ENCODE measurements around the gene CABP7. TPM values are rescaled to one million over a fixed set of nuclear protein-coding genes. Genes with fewer than 3 reads are reported as not detected.

CABP7 gene
- under 1 TPM in 1 of 4 donors, not detected in 3; 0.13 TPM for total RNA-seq

DNA sequence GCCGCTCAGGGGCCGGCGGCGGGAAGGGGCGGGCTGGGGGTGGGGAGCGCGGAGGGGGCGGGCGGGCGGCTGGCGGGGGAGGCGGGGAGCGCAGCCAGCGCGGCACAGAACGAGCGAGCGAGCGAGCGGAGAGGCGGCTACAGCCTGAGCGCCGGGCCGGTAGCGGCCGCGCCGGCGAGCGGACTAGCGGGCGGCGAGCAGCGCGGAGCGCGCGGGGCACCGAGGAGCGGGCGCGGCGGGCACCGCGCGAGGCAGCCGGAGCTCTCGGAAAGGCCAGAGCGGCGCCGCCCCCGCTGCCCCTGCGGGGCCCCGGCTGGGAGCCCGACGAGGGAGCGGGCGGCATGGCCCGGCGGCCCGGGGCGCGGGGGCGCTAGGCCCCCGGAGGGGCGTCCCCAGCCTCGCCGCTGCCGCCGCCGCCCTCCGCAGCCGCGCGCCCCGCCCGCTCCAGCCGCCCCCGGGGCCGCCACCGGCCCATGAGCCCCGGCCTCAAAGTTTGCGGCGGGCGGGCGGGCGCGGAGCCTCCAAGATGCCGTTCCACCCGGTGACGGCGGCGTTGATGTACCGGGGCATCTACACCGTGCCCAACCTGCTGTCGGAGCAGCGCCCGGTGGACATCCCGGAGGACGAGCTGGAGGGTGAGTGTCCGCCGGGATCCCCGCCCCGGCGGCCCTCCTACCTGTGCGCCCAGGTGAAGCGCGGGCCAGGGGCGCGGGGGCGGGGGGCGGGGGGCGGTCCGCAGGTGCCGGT, at the start of gene CABP7:
CABP7 (plus strand) TSS at position 105 of the 747 bp plus-strand sequence; CDS start at position 527, 422 bp downstream.
- Histone ChIP-seq H3K9me3 (no peaks in the 10 kb centered on the region), H3K4me1 (peaks cover 3 to 16% (median 15%) of the 10 kb centered on the region in 3 donors), H3K36me3 (no peaks in the 10 kb centered on the region), H3K4me3 (peak within 1 kb of the TSS in 2 of 4 donors; percentile 27 to 54), H3K27me3 (peaks cover 10 to 98% (median 15%) of the 10 kb centered on the region in 4 donors), H3K27ac (no peak within 1 kb of the TSS)
- TF ChIP-seq CTCF (IDR thresholded peaks at IDR 0.05) (no peak), POLR2A (IDR thresholded peaks at IDR 0.05) (no peak)
- 0% methylated on average over 4 of the region's 115 CpGs; no CpG with 5 or more reads in 1 of the 2 donors for WGBS, 2 donors
- DNase-seq = no peak
- intact Hi-C loops (cut with DNase I) = no loop called here

DNA sequence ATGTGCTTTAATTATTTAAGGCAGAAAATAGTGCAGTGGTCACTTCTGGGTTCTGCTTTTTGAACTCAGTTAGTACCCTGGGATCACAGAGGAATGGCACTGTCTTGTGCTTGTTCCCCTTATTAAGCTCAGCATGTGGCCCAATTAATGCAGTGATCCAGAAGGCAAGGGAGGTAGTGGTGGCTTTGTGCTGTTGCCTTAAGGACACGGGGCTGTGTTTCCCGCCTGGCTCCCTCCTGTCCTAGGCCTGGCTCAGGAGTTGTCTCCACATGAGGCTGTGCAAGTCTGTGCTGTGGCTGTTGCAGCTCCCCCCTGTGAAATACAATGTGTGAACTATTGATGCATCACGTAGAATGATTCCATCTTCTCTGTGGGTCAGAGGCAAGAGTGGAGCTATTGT, 49.2 kb upstream of the CABP7 start:
- no peak overlapping the region for H3K4me3 ChIP-seq
- intact Hi-C loops (cut with DNase I) = no loop called here
- no peaks in the 10 kb centered on the region for H3K4me1 ChIP-seq
- no peak for DNase-seq
- no peak overlapping the region for H3K27ac ChIP-seq
- no peaks in the 10 kb centered on the region for H3K9me3 ChIP-seq
- H3K36me3 ChIP-seq = peaks cover 14 to 98% (median 49%) of the 10 kb centered on the region in 3 donors
- 80 to 90% methylated on average over 1 to 2 of the region's 3 CpGs for WGBS, 2 donors
- no peak for TF ChIP-seq POLR2A (IDR thresholded peaks at IDR 0.05)
- no peak for TF ChIP-seq CTCF (IDR thresholded peaks at IDR 0.05)
- no peaks in the 10 kb centered on the region for H3K27me3 ChIP-seq

DNA sequence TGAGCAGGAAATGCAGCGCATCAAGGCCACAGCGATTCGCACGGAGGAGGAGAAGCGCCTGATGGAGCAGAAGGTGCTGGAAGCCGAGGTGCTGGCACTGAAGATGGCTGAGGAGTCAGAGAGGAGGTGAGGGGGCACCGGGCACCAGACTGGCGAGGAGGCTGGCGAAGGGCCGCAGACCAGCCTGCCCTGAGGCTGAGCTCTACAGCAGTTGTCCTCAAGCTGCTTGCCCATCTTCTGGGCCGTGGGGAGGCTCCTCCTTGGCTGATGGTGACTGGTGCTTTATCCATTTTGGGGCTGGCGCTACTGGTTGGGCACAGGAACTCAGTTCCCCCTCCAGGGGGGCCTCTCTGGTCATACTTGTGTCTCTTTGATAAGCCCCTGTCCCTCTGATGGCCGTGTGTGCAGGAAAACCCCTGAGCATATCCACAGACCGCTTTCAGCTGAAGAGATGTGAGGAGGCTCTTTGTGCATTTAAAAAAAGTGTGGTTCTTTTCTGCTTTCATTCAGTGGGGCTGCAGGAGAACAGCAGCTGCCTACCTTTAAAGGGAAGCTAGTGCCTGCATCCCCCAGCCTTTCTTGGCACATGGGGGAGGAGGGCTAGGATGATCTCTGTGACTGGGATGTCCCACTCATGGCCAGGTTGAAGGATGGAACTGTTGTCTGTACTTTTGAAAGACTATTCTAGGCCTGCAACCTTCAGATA, 46.3 kb upstream of the CABP7 start:
- Histone ChIP-seq H3K27me3 (no peaks in the 10 kb centered on the region), H3K9me3 (no peaks in the 10 kb centered on the region), H3K4me3 (no peak overlapping the region), H3K27ac (no peak overlapping the region), H3K4me1 (no peaks in the 10 kb centered on the region), H3K36me3 (peaks cover 25 to 99% (median 55%) of the 10 kb centered on the region in 3 donors)
- TF ChIP-seq POLR2A (IDR thresholded peaks at IDR 0.05) (no peak), CTCF (IDR thresholded peaks at IDR 0.05) (no peak)
- intact Hi-C loops (cut with DNase I) = no loop called here
- 93 to 96% methylated on average over 7 to 14 of the region's 14 CpGs for WGBS, 2 donors
- no peak for DNase-seq

DNA sequence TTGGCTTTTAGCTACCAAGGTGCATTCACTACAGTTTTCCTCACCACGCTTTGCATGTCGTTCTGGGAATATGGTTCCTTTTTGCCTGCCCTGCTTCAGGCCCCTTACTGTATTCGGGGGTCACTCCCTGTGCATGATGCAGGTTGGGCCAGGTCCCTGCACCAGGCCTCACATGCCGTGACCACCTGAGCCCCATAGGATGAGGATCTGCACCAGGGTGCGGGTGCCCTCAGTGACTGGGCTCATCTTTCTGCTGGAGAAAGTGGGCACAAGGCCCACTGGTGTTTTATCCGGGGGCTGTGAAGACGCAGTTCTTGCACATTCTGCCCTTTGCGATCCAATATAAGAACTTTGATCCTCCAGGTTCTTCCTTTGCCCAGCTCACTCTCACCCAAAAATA, 45.7 kb upstream of the CABP7 start:
- no peak overlapping the region for H3K4me3 ChIP-seq
- WGBS, 2 donors = 94 to 99% methylated on average over 7 to 8 of the region's 8 CpGs
- TF ChIP-seq CTCF (IDR thresholded peaks at IDR 0.05) = no peak
- no peak for TF ChIP-seq POLR2A (IDR thresholded peaks at IDR 0.05)
- no peaks in the 10 kb centered on the region for H3K9me3 ChIP-seq
- DNase-seq = no peak
- H3K27me3 ChIP-seq = no peaks in the 10 kb centered on the region
- peaks cover 28 to 99% (median 59%) of the 10 kb centered on the region in 3 donors for H3K36me3 ChIP-seq
- no peak overlapping the region for H3K27ac ChIP-seq
- intact Hi-C loops (cut with DNase I) = no loop called here
- no peaks in the 10 kb centered on the region for H3K4me1 ChIP-seq

DNA sequence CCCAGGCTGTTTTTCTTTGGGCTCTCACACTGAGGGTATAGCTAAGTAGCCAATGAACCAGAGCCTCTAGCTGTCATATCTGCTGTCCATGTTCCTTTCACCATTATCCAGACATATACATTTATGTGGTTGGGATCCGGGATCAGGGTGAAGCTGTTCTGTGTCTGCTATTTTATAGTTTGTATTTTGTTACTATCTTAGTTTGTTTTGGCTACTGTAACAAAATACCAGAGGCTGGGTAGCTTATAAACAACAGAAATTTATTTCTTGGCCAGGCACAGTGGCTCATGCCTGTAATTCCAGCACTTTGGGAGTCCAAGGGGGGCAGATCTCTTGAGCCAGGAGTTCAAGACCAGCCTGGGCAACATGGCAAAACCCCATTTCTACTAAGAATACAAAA, 40.5 kb upstream of the CABP7 start:
- TF ChIP-seq POLR2A (IDR thresholded peaks at IDR 0.05) (no peak), CTCF (IDR thresholded peaks at IDR 0.05) (no peak)
- intact Hi-C loops (cut with DNase I) = no loop called here
- DNase-seq = no peak
- no peak overlapping the region for H3K27ac ChIP-seq
- H3K36me3 ChIP-seq = peaks cover 27 to 100% (median 43%) of the 10 kb centered on the region in 3 donors
- 64% methylated on average over 1 of the region's 1 CpG for WGBS, 2 donors
- no peaks in the 10 kb centered on the region for H3K27me3 ChIP-seq
- H3K4me3 ChIP-seq = no peak overlapping the region
- H3K4me1 ChIP-seq = no peaks in the 10 kb centered on the region
- H3K9me3 ChIP-seq = no peaks in the 10 kb centered on the region
